ENCODE measurements around the gene MRPS34. TPM values are rescaled to one million over a fixed set of nuclear protein-coding genes. Genes with fewer than 3 reads are reported as not detected.
A peak's percentile ranks its signal among the peaks of the same experiment; 100 is the strongest.

MRPS34 gene
- total RNA-seq, 4 donors from 2014 or later = 44.4 to 72.8 (median 61.3) TPM

- WGBS, 2 donors (ENCODE audit: low coverage in 1 of 2) = 50 to 65% methylated on average over 2 to 4 of the region's 20 CpGs
- Histone ChIP-seq H3K27ac (peak overlapping the region in 3 of 4 donors; percentile 90 to 97 (median 93)), H3K27me3 (no peaks in the 10 kb centered on the region), H3K36me3 (peaks cover 0 to 62% of the 10 kb centered on the region in 2 donors), H3K4me3 (peak overlapping the region; percentile 71 to 85), H3K4me1 (peaks cover 3 to 62% (median 32%) of the 10 kb centered on the region in 3 donors), H3K9me3 (no peaks in the 10 kb centered on the region)
- no peak for ATAC-seq
- TF ChIP-seq CTCF (IDR thresholded peaks at IDR 0.05) (no peak), EP300 (IDR thresholded peaks at IDR 0.05) (no peak), POLR2A (IDR thresholded peaks at IDR 0.05) (no peak), POLR2AphosphoS5 (IDR thresholded peaks at IDR 0.05) (no peak)
Measured at GRCh38 chr16:1781254-1781653, 8.3 kb upstream of the MRPS34 start.

DNA sequence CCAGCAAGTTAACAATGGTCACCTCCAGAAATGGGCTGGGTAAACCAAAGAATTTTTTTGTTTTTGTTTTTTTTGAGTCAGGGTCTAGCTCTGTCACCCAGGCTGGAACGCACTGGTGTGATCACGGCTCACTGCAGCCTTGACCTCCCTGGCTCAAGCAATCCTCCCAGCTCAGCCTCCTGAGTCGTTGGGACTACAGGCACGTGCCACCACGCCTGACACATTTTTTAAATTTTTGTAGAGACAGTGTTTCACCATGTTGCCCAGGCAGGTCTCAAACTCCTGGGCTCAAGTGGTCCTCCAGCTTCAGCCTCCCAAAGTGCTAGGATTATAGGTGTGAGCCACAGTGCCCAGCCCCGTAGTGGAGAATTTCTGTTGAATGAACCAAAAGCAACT is 7.7 kb upstream of the MRPS34 start:
- no peak for ATAC-seq
- peaks cover 0 to 62% of the 10 kb centered on the region in 2 donors for H3K36me3 ChIP-seq
- peaks cover 3 to 61% (median 32%) of the 10 kb centered on the region in 3 donors for H3K4me1 ChIP-seq
- H3K9me3 ChIP-seq = no peaks in the 10 kb centered on the region
- WGBS, 2 donors (ENCODE audit: low coverage in 1 of 2) = 64 to 80% methylated on average over 1 to 4 of the region's 6 CpGs
- no peak overlapping the region for H3K4me3 ChIP-seq
- H3K27ac ChIP-seq = peak overlapping the region in 2 of 4 donors; percentile 90 to 97
- TF ChIP-seq POLR2AphosphoS5 (IDR thresholded peaks at IDR 0.05) (no peak), POLR2A (IDR thresholded peaks at IDR 0.05) (no peak), EP300 (IDR thresholded peaks at IDR 0.05) (no peak), CTCF (IDR thresholded peaks at IDR 0.05) (no peak)
- H3K27me3 ChIP-seq = no peaks in the 10 kb centered on the region

GRCh38 chr16:1779741-1780676 is 7.1 kb upstream of the MRPS34 start:
- 81 to 87% methylated on average over 2 to 4 of the region's 27 CpGs for WGBS, 2 donors (ENCODE audit: low coverage in 1 of 2)
- Histone ChIP-seq H3K9me3 (no peaks in the 10 kb centered on the region), H3K4me3 (no peak overlapping the region), H3K27ac (peak overlapping the region in 2 of 4 donors; percentile 2 to 22), H3K27me3 (no peaks in the 10 kb centered on the region), H3K4me1 (peaks cover 3 to 61% (median 28%) of the 10 kb centered on the region in 3 donors), H3K36me3 (peaks cover 0 to 62% of the 10 kb centered on the region in 2 donors)
- TF ChIP-seq POLR2A (IDR thresholded peaks at IDR 0.05) (no peak), CTCF (IDR thresholded peaks at IDR 0.05) (no peak), POLR2AphosphoS5 (IDR thresholded peaks at IDR 0.05) (no peak), EP300 (IDR thresholded peaks at IDR 0.05) (no peak)
- ATAC-seq = no peak

DNA sequence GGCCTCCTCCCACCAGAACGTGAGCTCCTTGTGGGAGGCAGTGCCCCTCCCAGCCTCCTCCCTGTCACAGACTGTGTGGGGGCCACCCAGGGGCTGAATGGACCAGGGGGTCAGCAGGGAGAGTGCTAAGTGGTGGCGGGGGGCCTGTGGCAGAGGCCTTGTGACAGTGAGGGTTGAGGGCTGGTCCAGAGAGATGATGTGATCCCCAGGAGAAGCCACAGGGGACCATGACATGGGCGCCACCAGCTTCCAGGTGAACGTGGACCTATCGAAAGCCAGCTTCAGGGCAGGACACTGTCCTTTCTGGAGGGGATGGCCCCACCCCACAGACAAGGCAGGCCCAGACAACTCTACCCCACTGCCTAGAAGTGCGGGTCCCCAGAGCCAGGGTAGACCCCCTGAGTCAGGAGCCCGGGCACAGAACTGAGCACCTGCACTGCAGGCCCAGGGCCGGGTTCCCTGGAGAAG is 6.3 kb upstream of the MRPS34 start:
- Histone ChIP-seq H3K4me1 (peaks cover 3 to 61% (median 31%) of the 10 kb centered on the region in 3 donors), H3K9me3 (no peaks in the 10 kb centered on the region), H3K27me3 (no peaks in the 10 kb centered on the region), H3K4me3 (no peak overlapping the region), H3K27ac (peak overlapping the region in 2 of 4 donors; percentile 2 to 22), H3K36me3 (peaks cover 0 to 64% of the 10 kb centered on the region in 2 donors)
- TF ChIP-seq EP300 (IDR thresholded peaks at IDR 0.05) (no peak), CTCF (IDR thresholded peaks at IDR 0.05) (no peak), POLR2A (IDR thresholded peaks at IDR 0.05) (no peak), POLR2AphosphoS5 (IDR thresholded peaks at IDR 0.05) (no peak)
- no peak for ATAC-seq
- WGBS, 2 donors (ENCODE audit: low coverage in 1 of 2) = 87% methylated on average over 3 of the region's 8 CpGs; no CpG with 5 or more reads in 1 of the 2 donors

All from gastroesophageal sphincter (tissue), 4 donors.